Subcutaneous adipose tissue (tissue), 4 donors: ENCODE results near the gene S100A5. TPM values are rescaled to one million over a fixed set of nuclear protein-coding genes. Genes with fewer than 3 reads are reported as not detected.

Source experiments
- CTCF ChIP-seq: fragments of 450-650 bp; IDR thresholded peaks from one replicate; pipeline ENCODE4 v1.5.1; 2016; ENCODE audit warnings: low read depth, mild to moderate bottlenecking, control low read depth, antibody characterized with exemption, moderate library complexity
- total RNA-seq, 4 donors: library from RNA; depleted of rRNA; stranded (reverse); fragments of >200 nt; gene quantifications; one replicate each; pipeline ENCODE4 v1.1.0, GENCODE V29; 2016

S100A5 gene
- total RNA-seq, 4 donors from 2014 or later = not detected

- TF ChIP-seq CTCF = no peak
Observed at GRCh38 chr1:153532181-153532580, 8.6 kb downstream of the S100A5 start.

GRCh38 chr1:153531638-153532037 is 9.1 kb downstream of the S100A5 start:
- TF ChIP-seq CTCF = no peak

GRCh38 chr1:153527683-153528040 is 13.1 kb downstream of the S100A5 start:
- no peak for TF ChIP-seq CTCF

GRCh38 chr1:153527023-153527682 is 13.6 kb downstream of the S100A5 start:
- no peak for TF ChIP-seq CTCF

- TF ChIP-seq CTCF = no peak
Observed at GRCh38 chr1:153526132-153526543, 14.6 kb downstream of the S100A5 start.

GRCh38 chr1:153525088-153525728 is 15.5 kb downstream of the S100A5 start:
- TF ChIP-seq CTCF = no peak

- no peak for TF ChIP-seq CTCF
Observed at GRCh38 chr1:153520818-153521476, 19.8 kb downstream of the S100A5 start.
